Fibroblast of villous mesenchyme (primary cell): ENCODE measurements around the gene COP1. TPM values are rescaled to one million over a fixed set of nuclear protein-coding genes. Genes with fewer than 3 reads are reported as not detected.

Experiments
- DNase-seq: peaks from one replicate; pipeline ENCODE4 v3.0.0-alpha.2; 2010; ENCODE audit warnings: low read depth
- H3K4me3 ChIP-seq: 2 replicates; pipeline ENCODE4 v1.5.1; 2011; ENCODE audit warnings: low read depth, mild to moderate bottlenecking, low read length
- CTCF ChIP-seq: IDR thresholded peaks from 2 replicates; pipeline ENCODE4 v1.5.1; 2012; ENCODE audit warnings: low read depth, mild to moderate bottlenecking, low read length; ENCODE audit not compliant: insufficient read depth
- total RNA-seq: library from RNA; depleted of rRNA; stranded (reverse); fragments of >200 nt; gene quantifications from 2 replicates; pipeline ENCODE4 v1.2.3, GENCODE V29; 2012

Gene COP1
- total RNA-seq, 1 donor = 66.9 TPM

- no peak overlapping the region for H3K4me3 ChIP-seq
- no peak for DNase-seq
- no peak for TF ChIP-seq CTCF
Measured at GRCh38 chr1:176165573-176165972, 41.5 kb downstream of the COP1 start.

GRCh38 chr1:176164014-176164678 lies 42.9 kb downstream of the COP1 start:
- DNase-seq = no peak
- TF ChIP-seq CTCF = no peak
- no peak overlapping the region for H3K4me3 ChIP-seq

GRCh38 chr1:176159993-176160392 lies 47.1 kb downstream of the COP1 start:
- DNase-seq = no peak
- no peak overlapping the region for H3K4me3 ChIP-seq
- TF ChIP-seq CTCF = no peak

GRCh38 chr1:176157995-176158394 lies 49.1 kb downstream of the COP1 start:
- no peak overlapping the region for H3K4me3 ChIP-seq
- DNase-seq = no peak
- TF ChIP-seq CTCF = no peak

GRCh38 chr1:176149939-176150807 lies 56.9 kb downstream of the COP1 start:
- TF ChIP-seq CTCF = no peak
- no peak for DNase-seq
- H3K4me3 ChIP-seq = no peak overlapping the region

- TF ChIP-seq CTCF = no peak
Measured at GRCh38 chr1:176144526-176144925, 62.6 kb downstream of the COP1 start.

More at GRCh38 chr1:176144526-176144925, 62.6 kb downstream of the COP1 start:
- DNase-seq = no peak
- no peak overlapping the region for H3K4me3 ChIP-seq
